Common myeloid progenitor, CD34-positive (primary cell): ENCODE data around the gene CASP8.

ENCODE experiments used
- CTCF ChIA-PET: fragments of 350-600 bp; sonication (Branson Sonifier 250); formaldehyde crosslinking; loops from one replicate; lab custom pipeline; 2021; ENCODE audit warnings: antibody characterized with exemption; lab: Charles Lee
- POLR2A ChIA-PET: fragments of 350-600 bp; sonication (Branson Sonifier 250); formaldehyde crosslinking; loops from one replicate; lab custom pipeline; 2021; ENCODE audit warnings: antibody characterized with exemption; lab: Charles Lee
- DNase-seq, 3 donors: peaks; one replicate each; pipeline versions ENCODE4 v3.0.0 to v3.0.0-alpha.2; 2013
- H3K27ac ChIP-seq, 2 experiments: 1 replicate in 1 of 2; 2 replicates in 1 of 2; pipeline ENCODE4 v1.7.0; 2013; ENCODE audit warnings: inconsistent platforms in 2 of 2, low read length in 2 of 2, mild to moderate bottlenecking in 2 of 2, low read depth in 1 of 2, moderate library complexity in 1 of 2; ENCODE audit not compliant: severe bottlenecking in 2 of 2, insufficient read depth in 1 of 2, poor library complexity in 1 of 2
- H3K27me3 ChIP-seq, 5 experiments: replicated peaks in 2 of 5; 1 replicate in 3 of 5; 2 replicates in 2 of 5; pipeline versions ENCODE4 v1.6.1 to v1.7.0; 2013; ENCODE audit warnings: low read length in 4 of 5, mild to moderate bottlenecking in 2 of 5, moderate library complexity in 2 of 5, inconsistent platforms in 1 of 5; ENCODE audit not compliant: insufficient read depth in 5 of 5, control insufficient read depth in 4 of 5
- H3K36me3 ChIP-seq, 4 experiments: 1 replicate in 2 of 4; 2 replicates in 2 of 4; pipeline versions ENCODE4 v1.6.1 to v1.7.0; 2013; ENCODE audit warnings: low read length in 3 of 4, control low read depth in 1 of 4, mild to moderate bottlenecking in 1 of 4; ENCODE audit not compliant: control insufficient read depth in 4 of 4, insufficient read depth in 4 of 4
- H3K4me1 ChIP-seq, 4 experiments: 1 replicate in 3 of 4; 2 replicates in 1 of 4; pipeline versions ENCODE4 v1.6.1 to v1.7.1; 2013; ENCODE audit warnings: low read length in 3 of 4, mild to moderate bottlenecking in 3 of 4, control low read depth in 1 of 4, inconsistent platforms in 1 of 4, moderate library complexity in 1 of 4; ENCODE audit not compliant: control insufficient read depth in 4 of 4, insufficient read depth in 4 of 4; ENCODE audit errors: control extremely low read depth in 1 of 4
- H3K4me3 ChIP-seq, 7 experiments: 1 replicate in 4 of 7; 2 replicates in 3 of 7; pipeline versions ENCODE4 v1.5.1 to v1.7.0; 2013; ENCODE audit warnings: mild to moderate bottlenecking in 7 of 7, low read length in 6 of 7, moderate library complexity in 6 of 7, inconsistent platforms in 2 of 7, low read depth in 2 of 7, control low read depth in 1 of 7; ENCODE audit not compliant: insufficient read depth in 4 of 7, control insufficient read depth in 1 of 7; ENCODE audit errors: extremely low read depth in 1 of 7
- H3K9me3 ChIP-seq, 5 experiments: 1 replicate in 4 of 5; 2 replicates in 1 of 5; pipeline versions ENCODE4 v1.6.1 to v1.7.1; 2013; ENCODE audit warnings: low read length in 4 of 5, mild to moderate bottlenecking in 2 of 5, inconsistent platforms in 1 of 5, low read depth in 1 of 5, moderate library complexity in 1 of 5; ENCODE audit not compliant: control insufficient read depth in 4 of 5, insufficient read depth in 2 of 5; ENCODE audit errors: control extremely low read depth in 1 of 5
- WGBS: methylation state at CpG from one replicate; pipeline ENCODE4 v1.1.5; 2013; ENCODE audit not compliant: insufficient coverage; 5-methylcytosine and 5-hydroxymethylcytosine counted together

Gene CASP8

GRCh38 chr2:201233192-201233811, 27.0 kb upstream of the CASP8 start:
- POLR2A ChIA-PET, result interaction anchor here (1.1 to 3.0 kb wide), 4 partner anchors 20 to 51 kb away, joined by 3 to 14 read pairs (median 6); partner anchors contain the start of gene CASP10
- H3K4me3 ChIP-seq, result peak overlapping the region; percentile 69 to 97 (median 86)
- H3K36me3 ChIP-seq, result peaks cover 0 to 4% (median 0%) of the 10 kb centered on the region in 4 experiments

GRCh38 chr2:201233812-201234662, 26.3 kb upstream of the CASP8 start:
- peaks cover 0 to 4% (median 0%) of the 10 kb centered on the region in 4 experiments for H3K36me3 ChIP-seq
- H3K27me3 ChIP-seq, result no peaks in the 10 kb centered on the region
- no peaks in the 10 kb centered on the region for H3K9me3 ChIP-seq
- H3K27ac ChIP-seq, result peak overlapping the region; percentile 43 to 91
- ChIA-PET POLR2A (interaction anchor here (1.3 to 3.0 kb wide), 3 partner anchors 24 to 51 kb away, joined by 5 to 14 read pairs (median 6); partner anchors contain the start of gene CASP10), CTCF (interaction anchor here (0.9 to 3.3 kb wide), 19 partner anchors 9 to 552 kb away, joined by 3 to 80 read pairs (median 12); partner anchors contain the start of genes CASP10, CASP8, CFLAR and ORC2)
- WGBS, result 7% methylated on average over 6 of the region's 21 CpGs
- H3K4me3 ChIP-seq, result peak overlapping the region; percentile 69 to 97 (median 86)
- DNase-seq, result no peak
- H3K4me1 ChIP-seq, result peaks cover 34 to 79% (median 60%) of the 10 kb centered on the region in 4 experiments

More at GRCh38 chr2:201233192-201233811, 27.0 kb upstream of the CASP8 start:
- 0% methylated on average over 5 of the region's 8 CpGs for WGBS
- H3K9me3 ChIP-seq, result no peaks in the 10 kb centered on the region
- H3K27ac ChIP-seq, result peak overlapping the region; percentile 43 to 91
- peaks cover 36 to 84% (median 66%) of the 10 kb centered on the region in 4 experiments for H3K4me1 ChIP-seq
- DNase-seq, result peak; percentile 93 to 97 (median 96)
- H3K27me3 ChIP-seq, result no peaks in the 10 kb centered on the region
- CTCF ChIA-PET, result interaction anchor here (0.9 to 3.3 kb wide), 23 partner anchors 9 to 553 kb away, joined by 3 to 80 read pairs (median 12); partner anchors contain the start of genes CASP10, CASP8, CFLAR and ORC2

GRCh38 chr2:201234663-201235135, 25.6 kb upstream of the CASP8 start:
- WGBS, result no CpG with 5 or more reads among the region's 3 CpGs
- Histone ChIP-seq H3K36me3 (peaks cover 0 to 8% (median 0%) of the 10 kb centered on the region in 4 experiments), H3K27me3 (no peaks in the 10 kb centered on the region), H3K4me3 (peak overlapping the region in 6 of 7 experiments; percentile 78 to 97 (median 88)), H3K4me1 (peaks cover 31 to 77% (median 57%) of the 10 kb centered on the region in 4 experiments), H3K27ac (peak overlapping the region; percentile 43 to 91), H3K9me3 (no peaks in the 10 kb centered on the region)
- DNase-seq, result no peak
- ChIA-PET POLR2A (interaction anchor here (3.0 kb wide), 1 partner anchor 43 kb away, joined by 14 read pairs; no protein-coding TSS in a partner anchor), CTCF (interaction anchor here (0.6 to 3.3 kb wide), 10 partner anchors 8 to 436 kb away, joined by 3 to 65 read pairs (median 7); partner anchors contain the start of gene CASP8)

- Histone ChIP-seq H3K4me1 (peaks cover 34 to 83% (median 58%) of the 10 kb centered on the region in 4 experiments), H3K9me3 (peaks cover 0 to 2% (median 0%) of the 10 kb centered on the region in 5 experiments), H3K4me3 (peak overlapping the region in 6 of 7 experiments; percentile 16 to 97 (median 88)), H3K36me3 (peaks cover 0 to 19% (median 5%) of the 10 kb centered on the region in 4 experiments), H3K27me3 (no peaks in the 10 kb centered on the region), H3K27ac (peak overlapping the region in 1 of 2 experiments; percentile 91)
- ChIA-PET CTCF (interaction anchor here (0.7 to 2.6 kb wide), 17 partner anchors 9 to 150 kb away, joined by 3 to 33 read pairs (median 6); partner anchors contain the start of genes CASP10 and CASP8), POLR2A (interaction anchor here (0.7 to 1.0 kb wide), 2 partner anchors 20 to 45 kb away, joined by 3 read pairs; no protein-coding TSS in a partner anchor)
- DNase-seq, result peak; percentile 73 to 81 (median 75)
- 13% methylated on average over 8 of the region's 14 CpGs for WGBS
These were observed 24.2 kb upstream of the CASP8 start for GRCh38 chr2:201235860-201236811.

- Histone ChIP-seq H3K4me3 (peak overlapping the region in 2 of 7 experiments; percentile 4 to 45), H3K36me3 (peaks cover 0 to 22% (median 7%) of the 10 kb centered on the region in 4 experiments), H3K9me3 (peaks cover 0 to 2% (median 0%) of the 10 kb centered on the region in 5 experiments), H3K27me3 (no peaks in the 10 kb centered on the region), H3K27ac (peak overlapping the region in 1 of 2 experiments; percentile 60), H3K4me1 (peaks cover 34 to 72% (median 53%) of the 10 kb centered on the region in 4 experiments)
- POLR2A ChIA-PET, result interaction anchor here (0.6 to 0.9 kb wide), 5 partner anchors 16 to 473 kb away, joined by 3 to 5 read pairs (median 3); partner anchors contain the start of gene CASP8
- peak; percentile 69 to 88 (median 88) for DNase-seq
- WGBS, result 12% methylated on average over 4 of the region's 7 CpGs
- CTCF ChIA-PET, result interaction anchor here (0.7 to 2.6 kb wide), 16 partner anchors 10 to 941 kb away, joined by 3 to 33 read pairs (median 6); partner anchors contain the start of genes CASP10, CASP8 and MPP4
These were observed 22.7 kb upstream of the CASP8 start for GRCh38 chr2:201237486-201238123.
